T-helper 1 cell (primary cell): ENCODE measurements around the gene NPC1L1.
"Not testable (repeated sequence)": the region's sequence is repeated elsewhere in the genome, so short reads cannot be mapped to it uniquely, and the experiment has no call there.

Experiments
- DNase-seq, 5 donors: peaks; one replicate each; pipeline ENCODE4 v3.0.0-alpha.2; 2012 to 2020

NPC1L1 gene

DNA sequence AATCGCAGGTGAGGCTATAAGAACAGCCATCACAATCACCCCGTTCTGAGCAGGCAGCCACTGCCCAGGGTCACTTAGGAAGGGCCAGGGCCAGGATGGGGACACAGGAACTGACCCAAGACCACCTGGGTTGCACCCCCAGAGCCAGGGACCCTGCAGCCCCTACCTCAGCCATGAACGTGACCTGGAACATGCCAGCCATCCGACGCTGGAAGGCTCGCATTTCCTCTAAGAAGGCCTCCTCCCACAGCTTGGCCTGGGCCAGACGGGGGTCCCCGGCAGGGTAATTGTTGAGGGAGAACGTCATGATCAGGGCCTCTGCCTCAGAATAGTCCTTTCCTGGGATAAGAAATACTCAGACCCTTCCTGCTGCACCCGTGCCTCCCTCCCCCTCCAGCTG, 5.0 kb downstream of the NPC1L1 start:
- no peak for DNase-seq

- no peak for DNase-seq
These were observed 5.6 kb downstream of the NPC1L1 start for GRCh38 chr7:44535348-44536064.

- DNase-seq: peak in 3 of 5 donors; percentile 13 to 45 (median 22)
These were observed 6.6 kb downstream of the NPC1L1 start for GRCh38 chr7:44534501-44534900.

DNA sequence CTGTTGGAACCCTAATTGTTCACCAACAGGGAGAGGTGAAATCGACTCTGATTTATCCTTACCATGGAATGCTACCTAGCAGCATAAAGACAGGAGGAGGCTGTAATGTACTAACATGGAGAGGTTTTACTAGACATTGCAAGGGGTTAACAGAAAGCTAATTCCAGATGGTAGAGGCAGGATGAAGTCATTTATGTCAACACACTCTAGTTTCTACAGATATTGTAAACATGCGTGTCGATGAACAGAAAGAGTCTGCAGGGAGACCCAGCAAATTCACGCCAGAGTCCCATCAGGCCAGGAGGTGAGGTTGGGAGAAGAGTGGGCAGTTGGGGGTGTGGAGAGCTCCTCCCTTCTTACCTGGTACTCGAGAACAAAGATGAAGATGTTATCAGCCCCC, 7.0 kb downstream of the NPC1L1 start:
- no peak for DNase-seq

- DNase-seq: no peak
These were observed 7.7 kb downstream of the NPC1L1 start for GRCh38 chr7:44533301-44534055.

DNA sequence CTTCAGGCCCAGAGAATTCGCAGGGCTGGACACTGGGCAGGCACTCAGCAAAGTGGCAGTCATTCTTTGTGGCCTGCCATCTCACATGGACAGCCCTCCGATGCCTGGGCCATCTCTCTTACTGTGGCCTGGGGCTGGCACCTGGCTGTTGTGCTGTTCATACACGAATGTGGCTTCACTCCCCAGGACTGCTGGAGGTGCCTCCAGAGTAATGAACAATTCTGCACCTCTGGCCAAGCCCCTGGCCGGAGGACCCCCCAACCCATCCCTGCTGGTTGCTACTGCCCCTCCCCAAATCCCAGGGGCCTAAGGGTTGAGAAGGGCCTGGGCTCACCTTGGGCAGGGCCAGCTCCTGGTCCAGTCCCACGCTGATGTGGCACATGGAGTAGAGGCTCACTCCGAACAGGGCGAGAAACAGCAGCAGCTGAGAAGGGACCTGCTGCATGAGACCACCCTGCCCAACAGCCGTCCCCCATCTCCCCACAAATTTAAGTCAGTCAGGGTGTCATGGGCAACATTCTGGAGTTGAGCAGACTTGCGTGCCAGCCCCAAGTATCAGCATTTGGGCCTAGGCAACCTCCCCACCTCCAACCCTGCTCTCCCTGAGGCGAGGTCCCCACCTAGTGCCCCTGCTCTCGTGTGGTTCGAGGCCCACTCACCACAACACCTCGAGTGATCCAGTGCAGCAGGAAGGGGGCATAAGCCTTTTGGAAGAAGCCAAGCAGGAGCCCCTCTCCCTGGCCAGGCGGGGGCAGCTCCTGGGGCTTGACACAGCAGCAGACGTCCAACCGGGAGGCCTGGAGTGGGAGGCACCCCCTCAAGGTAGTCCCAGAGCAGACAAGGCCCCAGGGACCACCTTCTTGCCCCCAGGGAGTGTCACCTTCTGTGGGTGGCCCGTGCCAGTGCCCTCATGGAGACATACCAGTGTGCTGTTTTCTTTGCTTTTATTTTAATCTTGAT, 9.4 kb downstream of the NPC1L1 start:
- no peak for DNase-seq

- DNase-seq: no peak
These were observed 10.1 kb downstream of the NPC1L1 start for GRCh38 chr7:44530990-44531389.

GRCh38 chr7:44524811-44525388, 16.2 kb downstream of the NPC1L1 start:
- no peak for DNase-seq

DNA sequence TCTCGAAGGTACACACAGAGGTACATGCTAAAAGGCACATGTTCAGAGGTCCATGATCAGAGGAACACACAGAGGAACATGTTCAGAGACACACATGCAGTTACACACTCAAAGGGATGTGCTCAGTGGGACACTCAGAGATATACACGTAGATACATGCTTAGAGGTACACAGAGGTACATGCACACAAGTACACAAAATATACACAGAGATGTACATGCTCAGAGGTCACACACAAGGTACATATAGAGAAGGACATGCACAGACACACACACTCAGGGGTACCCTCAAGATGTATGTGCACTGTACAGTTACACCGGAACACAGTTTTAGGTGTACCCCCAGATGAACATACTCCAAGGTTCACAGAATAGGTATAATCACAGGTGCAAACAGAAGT, 18.8 kb downstream of the NPC1L1 start:
- DNase-seq: no peak

- DNase-seq: no peak
These were observed 19.6 kb downstream of the NPC1L1 start for GRCh38 chr7:44521347-44522095.

DNA sequence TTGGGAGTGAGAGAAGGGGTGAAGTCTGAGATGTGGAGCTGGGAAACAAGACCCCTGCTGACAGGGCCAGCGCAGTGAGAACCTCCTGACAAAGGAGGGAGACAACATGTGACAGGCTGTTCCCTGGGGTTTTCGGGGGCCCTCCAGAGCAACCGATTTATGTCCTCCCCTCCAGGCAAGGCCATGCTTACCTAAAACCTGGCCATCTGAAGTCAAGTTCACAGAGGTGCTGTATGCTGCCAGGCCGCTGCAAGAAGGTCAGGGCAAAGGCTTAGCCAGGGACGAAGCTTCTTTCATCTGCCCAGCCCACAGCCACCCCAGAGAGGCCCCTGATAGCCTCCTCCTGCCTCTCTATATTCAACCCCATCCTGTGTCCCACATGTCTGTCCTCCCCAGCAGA, 20.6 kb downstream of the NPC1L1 start:
- no peak for DNase-seq

GRCh38 chr7:44519546-44519945, 21.6 kb downstream of the NPC1L1 start:
- no peak for DNase-seq

GRCh38 chr7:44518761-44519160, 22.4 kb downstream of the NPC1L1 start:
- DNase-seq: no peak

- DNase-seq: no peak
These were observed 24.0 kb downstream of the NPC1L1 start for GRCh38 chr7:44517175-44517574.

- no peak for DNase-seq
These were observed 25.4 kb downstream of the NPC1L1 start for GRCh38 chr7:44515590-44516268.

- DNase-seq: no peak
These were observed 28.4 kb downstream of the NPC1L1 start for GRCh38 chr7:44512736-44513135.

- DNase-seq: no peak
These were observed 29.2 kb downstream of the NPC1L1 start for GRCh38 chr7:44511863-44512468.

GRCh38 chr7:44511236-44511635, 29.9 kb downstream of the NPC1L1 start:
- DNase-seq: no peak

DNA sequence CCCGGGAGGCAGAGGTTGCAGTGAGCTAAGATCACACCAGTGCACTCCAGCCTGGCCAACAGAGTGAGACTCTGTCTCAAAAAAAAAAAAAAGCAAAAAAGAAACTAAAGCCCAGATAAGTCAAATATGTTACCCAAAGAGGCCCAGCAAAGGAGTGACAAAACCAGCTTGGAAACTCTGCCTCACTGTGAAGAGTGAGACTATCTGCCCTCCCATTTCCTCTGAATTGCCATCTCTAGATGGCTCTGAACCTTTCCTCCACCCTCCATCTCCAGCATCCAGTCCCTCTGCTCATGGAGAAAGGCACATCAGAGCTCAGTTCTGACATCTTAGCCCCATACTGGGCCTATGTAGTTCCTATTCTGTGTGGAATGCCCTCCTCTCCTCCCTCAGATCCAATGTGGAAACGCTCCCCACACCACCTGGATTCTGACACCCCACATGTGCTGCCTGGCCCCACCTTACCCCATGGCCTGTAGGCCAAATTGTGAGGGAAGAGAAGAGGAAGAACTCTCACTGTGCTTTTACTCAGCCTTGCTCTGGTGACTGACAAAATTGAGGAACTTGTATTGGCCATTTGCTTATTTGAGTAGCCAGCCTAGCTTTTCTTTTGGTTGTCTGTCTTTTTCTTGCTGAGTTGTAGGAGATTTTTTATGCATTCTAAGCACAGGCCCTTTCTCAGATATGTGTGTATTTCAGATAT, 32.7 kb downstream of the NPC1L1 start:
- DNase-seq: no peak

GRCh38 chr7:44506592-44507288, 34.4 kb downstream of the NPC1L1 start:
- not testable (repeated sequence) for DNase-seq
